ENCODE measurements around the gene LRP11. TPM values are rescaled to one million over a fixed set of nuclear protein-coding genes. Genes with fewer than 3 reads are reported as not detected.

LRP11 gene
- total and polyA plus RNA-seq, 2 donors (not counting 1 experiment from before 2014, with no cell fraction given), result 58.4 to 89.5 TPM

DNA sequence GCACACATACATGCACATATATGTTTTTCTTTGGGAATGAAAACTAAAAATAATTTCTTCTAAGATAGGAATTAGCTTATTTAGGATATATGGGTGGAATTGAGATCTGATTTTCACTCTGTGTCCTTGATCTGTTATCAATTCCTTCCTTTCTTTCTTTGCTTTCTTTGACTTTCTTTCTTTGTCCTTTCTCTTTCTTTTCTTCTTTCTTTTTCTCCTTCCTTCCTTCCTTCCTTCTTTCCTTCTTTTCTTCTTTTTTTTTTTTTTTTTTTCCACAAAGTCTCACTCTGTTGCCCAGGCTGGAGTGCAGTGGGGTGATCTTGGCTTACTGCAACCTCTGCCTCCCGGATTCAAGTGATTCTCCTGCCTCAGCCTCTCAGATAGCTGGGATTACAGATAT lies 86.5 kb downstream of the LRP11 start:
- no peaks in the 10 kb centered on the region for H3K9me3 ChIP-seq (ENCODE audit: control insufficient read depth, insufficient read depth, low read depth, low read length)
- H3K79me2 ChIP-seq (ENCODE audit: control insufficient read depth, insufficient read depth, low read length), result no peaks in the 10 kb centered on the region
- H3K4me1 ChIP-seq (ENCODE audit: control insufficient read depth, extremely low read depth, insufficient read depth, low read length), result no peaks in the 10 kb centered on the region
- TF ChIP-seq, protein P1, sequence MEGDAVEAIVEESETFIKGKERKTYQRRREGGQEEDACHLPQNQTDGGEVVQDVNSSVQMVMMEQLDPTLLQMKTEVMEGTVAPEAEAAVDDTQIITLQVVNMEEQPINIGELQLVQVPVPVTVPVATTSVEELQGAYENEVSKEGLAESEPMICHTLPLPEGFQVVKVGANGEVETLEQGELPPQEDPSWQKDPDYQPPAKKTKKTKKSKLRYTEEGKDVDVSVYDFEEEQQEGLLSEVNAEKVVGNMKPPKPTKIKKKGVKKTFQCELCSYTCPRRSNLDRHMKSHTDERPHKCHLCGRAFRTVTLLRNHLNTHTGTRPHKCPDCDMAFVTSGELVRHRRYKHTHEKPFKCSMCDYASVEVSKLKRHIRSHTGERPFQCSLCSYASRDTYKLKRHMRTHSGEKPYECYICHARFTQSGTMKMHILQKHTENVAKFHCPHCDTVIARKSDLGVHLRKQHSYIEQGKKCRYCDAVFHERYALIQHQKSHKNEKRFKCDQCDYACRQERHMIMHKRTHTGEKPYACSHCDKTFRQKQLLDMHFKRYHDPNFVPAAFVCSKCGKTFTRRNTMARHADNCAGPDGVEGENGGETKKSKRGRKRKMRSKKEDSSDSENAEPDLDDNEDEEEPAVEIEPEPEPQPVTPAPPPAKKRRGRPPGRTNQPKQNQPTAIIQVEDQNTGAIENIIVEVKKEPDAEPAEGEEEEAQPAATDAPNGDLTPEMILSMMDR (conservative IDR thresholded peaks at IDR 0.05 in 1 of 2, IDR thresholded peaks at IDR 0.05 in 1 of 2; ENCODE audit: low read depth in 1 of 2, low read length in 2 of 2), result no peak
- DNase-seq (ENCODE audit: low read depth in 2 of 2), result no peak
- H3K36me3 ChIP-seq (ENCODE audit: control insufficient read depth, insufficient read depth, low read length), result peaks cover 1% of the 10 kb centered on the region
- H3K27me3 ChIP-seq (ENCODE audit: control insufficient read depth, insufficient read depth, low read length), result no peaks in the 10 kb centered on the region
- no peak overlapping the region for H3K4me2 ChIP-seq (ENCODE audit: extremely low read depth, insufficient read depth, low read length)
- no peak overlapping the region for H3K4me3 ChIP-seq (replicated peaks in 1 of 4; ENCODE audit: control extremely low read depth in 1 of 4, insufficient read depth in 1 of 4, low read depth in 3 of 4, low read length in 4 of 4)
- no peaks in the 10 kb centered on the region for H4K20me1 ChIP-seq (ENCODE audit: control insufficient read depth, extremely low read depth, insufficient read depth, low read length)
- H3K27ac ChIP-seq (ENCODE audit: insufficient read depth, low read length), result no peak overlapping the region
- no peak overlapping the region for H2AFZ ChIP-seq (ENCODE audit: low read length)
- no peak overlapping the region for H3K9ac ChIP-seq (ENCODE audit: insufficient read depth, low read length)

DNA sequence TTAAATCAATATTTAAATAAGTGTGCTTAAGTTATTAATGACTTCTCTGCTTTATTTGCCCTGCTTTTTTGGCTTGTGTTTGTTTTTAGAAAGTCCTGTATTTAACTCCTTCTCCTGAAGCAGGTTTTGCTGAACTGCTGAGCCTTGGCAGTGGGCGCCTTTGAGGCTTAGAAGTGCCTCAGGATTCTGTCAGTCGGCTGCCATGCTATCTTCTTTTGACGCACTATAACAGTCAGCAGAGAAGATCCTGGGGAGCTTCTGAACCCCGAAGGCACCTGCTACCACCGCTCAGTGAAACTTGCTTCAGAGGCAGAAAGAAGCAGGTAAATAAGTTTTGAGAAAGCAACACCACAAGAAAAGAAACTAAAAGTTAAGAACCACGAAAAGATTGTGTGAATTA lies 92.2 kb downstream of the LRP11 start:
- Histone ChIP-seq H3K4me2 (ENCODE audit: extremely low read depth, insufficient read depth, low read length) (no peak overlapping the region), H3K79me2 (ENCODE audit: control insufficient read depth, insufficient read depth, low read length) (peaks cover 25% of the 10 kb centered on the region), H3K9me3 (ENCODE audit: control insufficient read depth, insufficient read depth, low read depth, low read length) (no peaks in the 10 kb centered on the region), H3K36me3 (ENCODE audit: control insufficient read depth, insufficient read depth, low read length) (peaks cover 3% of the 10 kb centered on the region), H4K20me1 (ENCODE audit: control insufficient read depth, extremely low read depth, insufficient read depth, low read length) (no peaks in the 10 kb centered on the region), H2AFZ (ENCODE audit: low read length) (no peak overlapping the region), H3K27ac (ENCODE audit: insufficient read depth, low read length) (no peak overlapping the region), H3K27me3 (ENCODE audit: control insufficient read depth, insufficient read depth, low read length) (no peaks in the 10 kb centered on the region), H3K4me1 (ENCODE audit: control insufficient read depth, extremely low read depth, insufficient read depth, low read length) (no peaks in the 10 kb centered on the region), H3K9ac (ENCODE audit: insufficient read depth, low read length) (no peak overlapping the region), H3K4me3 (replicated peaks in 1 of 4; ENCODE audit: control extremely low read depth in 1 of 4, insufficient read depth in 1 of 4, low read depth in 3 of 4, low read length in 4 of 4) (no peak overlapping the region)
- DNase-seq (ENCODE audit: low read depth in 2 of 2), result no peak
- TF ChIP-seq EZH2 (IDR thresholded peaks at IDR 0.05; ENCODE audit: low read length, missing control alignments), result no peak
- TF ChIP-seq, protein P1 (conservative IDR thresholded peaks at IDR 0.05 in 1 of 2, IDR thresholded peaks at IDR 0.05 in 1 of 2; ENCODE audit: low read depth in 1 of 2, low read length in 2 of 2), result no peak

DNA sequence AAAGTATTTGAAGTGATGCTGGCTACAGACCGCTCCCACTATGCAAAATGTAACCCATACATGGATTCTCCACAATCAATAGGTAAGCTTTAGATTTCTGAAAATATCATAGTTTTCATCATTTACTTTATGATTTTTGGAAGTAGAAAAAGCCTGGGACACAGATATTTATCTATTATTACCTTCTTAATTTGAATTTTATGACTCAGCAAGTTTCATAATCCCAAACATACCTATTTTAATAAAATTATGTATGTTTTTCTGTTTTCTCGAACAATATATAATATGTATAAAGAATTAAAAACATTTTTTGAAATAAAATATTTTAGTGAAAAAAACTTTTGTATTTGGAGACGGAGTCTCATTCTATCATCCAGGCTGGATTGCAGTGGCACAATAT lies 93.0 kb downstream of the LRP11 start:
- no peak overlapping the region for H3K4me3 ChIP-seq (replicated peaks in 1 of 4; ENCODE audit: control extremely low read depth in 1 of 4, insufficient read depth in 1 of 4, low read depth in 3 of 4, low read length in 4 of 4)
- no peak for TF ChIP-seq EZH2 (IDR thresholded peaks at IDR 0.05; ENCODE audit: low read length, missing control alignments)
- TF ChIP-seq, protein P1 (conservative IDR thresholded peaks at IDR 0.05 in 1 of 2, IDR thresholded peaks at IDR 0.05 in 1 of 2; ENCODE audit: low read depth in 1 of 2, low read length in 2 of 2), result no peak
- DNase-seq (ENCODE audit: low read depth in 2 of 2), result no peak
- no peaks in the 10 kb centered on the region for H3K9me3 ChIP-seq (ENCODE audit: control insufficient read depth, insufficient read depth, low read depth, low read length)
- H3K36me3 ChIP-seq (ENCODE audit: control insufficient read depth, insufficient read depth, low read length), result peaks cover 3% of the 10 kb centered on the region
- no peak overlapping the region for H3K9ac ChIP-seq (ENCODE audit: insufficient read depth, low read length)
- no peak overlapping the region for H2AFZ ChIP-seq (ENCODE audit: low read length)
- no peak overlapping the region for H3K27ac ChIP-seq (ENCODE audit: insufficient read depth, low read length)
- no peak overlapping the region for H3K4me2 ChIP-seq (ENCODE audit: extremely low read depth, insufficient read depth, low read length)
- no peaks in the 10 kb centered on the region for H4K20me1 ChIP-seq (ENCODE audit: control insufficient read depth, extremely low read depth, insufficient read depth, low read length)
- no peaks in the 10 kb centered on the region for H3K4me1 ChIP-seq (ENCODE audit: control insufficient read depth, extremely low read depth, insufficient read depth, low read length)
- H3K79me2 ChIP-seq (ENCODE audit: control insufficient read depth, insufficient read depth, low read length), result peaks cover 29% of the 10 kb centered on the region
- no peaks in the 10 kb centered on the region for H3K27me3 ChIP-seq (ENCODE audit: control insufficient read depth, insufficient read depth, low read length)

Data from fibroblast of lung (primary cell).